ENCODE measurements around the gene SERPINB11.

- TF ChIP-seq CTCF (conservative IDR thresholded peaks at IDR 0.05; ENCODE audit: low read length) (no peak), EZH2phosphoT487 (IDR thresholded peaks at IDR 0.05; ENCODE audit: borderline replicate concordance, low read depth, low read length) (no peak)
These were observed 21.1 kb upstream of the SERPINB11 start for GRCh38 chr18:63681449-63682340.

All from OCI-LY7 (cell line).